GM12891 (cell line): ENCODE measurements around the gene CAP2.

Experiments used
- POLR2A ChIP-seq: IDR thresholded peaks from 2 replicates; pipeline ENCODE4 v1.6.1; 2011; ENCODE audit warnings: low read depth, low read length, control low read depth
- POLR2AphosphoS5 ChIP-seq: IDR thresholded peaks from 2 replicates; pipeline ENCODE4 v1.6.1; 2011; ENCODE audit warnings: low read depth, low read length, control low read depth
- POU2F2 ChIP-seq: IDR thresholded peaks from 2 replicates; pipeline ENCODE4 v1.6.1; 2011; ENCODE audit warnings: low read depth, mild to moderate bottlenecking, control low read depth, low read length, moderate library complexity
- SPI1 ChIP-seq: IDR thresholded peaks from 2 replicates; pipeline ENCODE4 v1.6.1; 2011; ENCODE audit warnings: low read depth, low read length, control low read depth
- TAF1 ChIP-seq: IDR thresholded peaks from 2 replicates; pipeline ENCODE4 v1.6.1; 2011; ENCODE audit warnings: low read depth, low read length, control low read depth

DNA sequence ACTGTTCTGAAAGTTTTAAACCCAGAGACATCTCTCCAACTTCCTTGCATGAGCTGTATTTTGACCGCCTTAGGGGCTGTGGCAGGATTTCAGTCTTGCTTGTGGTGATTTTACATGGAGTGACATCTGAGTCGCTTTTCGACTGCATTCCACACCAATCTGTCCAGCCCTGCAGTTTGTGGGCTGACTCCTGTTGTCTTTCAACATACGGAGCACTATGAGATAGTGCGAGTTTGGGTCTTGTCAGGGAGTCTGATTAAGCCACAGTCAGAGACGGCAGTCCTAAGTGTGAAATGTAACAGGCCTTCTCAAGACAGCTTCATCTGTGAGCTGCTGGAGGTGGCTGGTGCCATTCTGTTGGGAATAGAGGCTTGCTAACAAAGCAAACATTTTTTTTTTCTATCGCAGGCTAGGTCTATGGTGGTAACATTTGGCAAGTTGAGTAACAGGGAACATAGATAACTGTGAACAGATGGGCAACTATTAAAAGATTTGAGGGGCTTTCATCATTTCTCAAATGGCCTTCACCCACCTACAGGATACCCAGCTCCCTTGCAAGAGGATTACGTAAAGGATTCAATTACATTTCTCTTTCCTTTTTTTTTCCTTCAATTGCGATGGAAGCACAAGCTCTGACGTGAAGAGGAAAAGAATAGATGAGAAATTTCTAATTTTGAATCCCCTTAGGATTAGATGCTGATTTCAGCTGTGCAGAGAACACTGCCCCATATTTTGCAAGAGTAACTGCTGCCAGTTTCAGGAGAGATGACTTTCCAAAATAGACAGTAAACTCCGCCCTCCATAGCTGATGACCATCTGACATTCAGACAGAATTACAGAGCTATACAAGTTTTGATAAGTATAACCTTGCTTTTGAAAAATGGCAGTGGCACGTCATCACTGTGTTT is 25.1 kb downstream of the CAP2 start:
- no peak for TF ChIP-seq POLR2A
- TF ChIP-seq POLR2AphosphoS5: no peak
- TF ChIP-seq TAF1: no peak
- no peak for TF ChIP-seq SPI1
- TF ChIP-seq POU2F2: no peak
